Esophagus squamous epithelium (tissue), 4 donors: ENCODE measurements around the gene TBC1D19.

Experiments
- POLR2A ChIP-seq, 4 donors: fragments of 450-650 bp; IDR thresholded peaks; one replicate each; pipeline ENCODE4 v1.6.1; 2017; ENCODE audit warnings: antibody characterized with exemption in 4 of 4, mild to moderate bottlenecking in 4 of 4, moderate library complexity in 3 of 4
- TF ChIP-seq, protein P1 (sequence below), 6 experiments: fragments of 450-650 bp in 4 of 6; fragments of 200-600 bp in 2 of 6; sonication (generic) in 2 of 6; IDR thresholded peaks; one replicate each; pipeline ENCODE4 v1.5.1; 2016 to 2019; ENCODE audit warnings: antibody characterized with exemption in 6 of 6, mild to moderate bottlenecking in 4 of 6, moderate library complexity in 4 of 6

DNA sequence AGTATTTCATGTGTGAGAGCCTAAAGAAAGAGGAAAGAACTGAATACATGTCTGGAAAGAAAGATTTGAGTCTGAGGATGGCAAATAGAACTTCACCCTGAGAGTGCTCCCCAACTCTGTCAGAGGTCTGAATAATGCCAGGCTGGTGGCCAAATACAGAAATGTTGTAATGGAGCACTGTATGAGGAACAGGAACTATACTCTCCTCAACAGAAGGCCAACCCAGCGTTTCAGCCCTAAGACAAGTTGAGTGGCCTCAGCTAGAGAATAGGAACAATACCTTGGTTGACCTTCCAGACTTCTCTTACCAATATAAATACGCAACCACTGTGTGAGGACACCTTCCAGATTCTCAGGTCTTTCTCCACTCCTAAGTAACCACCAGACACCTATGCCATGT lies 182.3 kb downstream of the TBC1D19 start:
- TF ChIP-seq, protein P1, sequence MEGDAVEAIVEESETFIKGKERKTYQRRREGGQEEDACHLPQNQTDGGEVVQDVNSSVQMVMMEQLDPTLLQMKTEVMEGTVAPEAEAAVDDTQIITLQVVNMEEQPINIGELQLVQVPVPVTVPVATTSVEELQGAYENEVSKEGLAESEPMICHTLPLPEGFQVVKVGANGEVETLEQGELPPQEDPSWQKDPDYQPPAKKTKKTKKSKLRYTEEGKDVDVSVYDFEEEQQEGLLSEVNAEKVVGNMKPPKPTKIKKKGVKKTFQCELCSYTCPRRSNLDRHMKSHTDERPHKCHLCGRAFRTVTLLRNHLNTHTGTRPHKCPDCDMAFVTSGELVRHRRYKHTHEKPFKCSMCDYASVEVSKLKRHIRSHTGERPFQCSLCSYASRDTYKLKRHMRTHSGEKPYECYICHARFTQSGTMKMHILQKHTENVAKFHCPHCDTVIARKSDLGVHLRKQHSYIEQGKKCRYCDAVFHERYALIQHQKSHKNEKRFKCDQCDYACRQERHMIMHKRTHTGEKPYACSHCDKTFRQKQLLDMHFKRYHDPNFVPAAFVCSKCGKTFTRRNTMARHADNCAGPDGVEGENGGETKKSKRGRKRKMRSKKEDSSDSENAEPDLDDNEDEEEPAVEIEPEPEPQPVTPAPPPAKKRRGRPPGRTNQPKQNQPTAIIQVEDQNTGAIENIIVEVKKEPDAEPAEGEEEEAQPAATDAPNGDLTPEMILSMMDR (IDR thresholded peaks at IDR 0.05): no peak
- no peak for TF ChIP-seq POLR2A (IDR thresholded peaks at IDR 0.05)
